ENCODE results near the gene ITSN1.

ITSN1 gene

DNA sequence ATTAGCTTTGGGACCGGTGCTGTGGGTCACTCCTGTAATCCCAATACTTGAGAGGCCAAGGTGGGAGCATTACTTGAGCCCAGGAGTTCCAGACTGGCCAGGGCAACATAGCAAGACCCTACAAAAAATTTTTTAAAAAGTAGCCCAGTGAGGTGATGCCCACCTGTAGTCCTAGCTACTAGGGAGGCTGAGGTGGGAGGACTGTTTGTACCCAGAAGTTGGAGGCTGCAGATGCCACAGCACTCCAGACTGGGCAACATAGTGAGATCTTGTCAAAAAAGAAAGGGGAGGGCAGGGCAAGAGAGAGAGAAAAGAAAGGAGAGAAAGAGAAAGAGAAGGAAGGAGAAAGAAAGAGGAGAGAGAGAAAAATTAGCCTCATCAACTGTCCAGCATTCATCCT is 6.3 kb downstream of the ITSN1 start:
- no peak overlapping the region for H3K4me3 ChIP-seq (ENCODE audit: low read length)
- DNase-seq (ENCODE audit: low read depth, low spot score) = no peak

DNA sequence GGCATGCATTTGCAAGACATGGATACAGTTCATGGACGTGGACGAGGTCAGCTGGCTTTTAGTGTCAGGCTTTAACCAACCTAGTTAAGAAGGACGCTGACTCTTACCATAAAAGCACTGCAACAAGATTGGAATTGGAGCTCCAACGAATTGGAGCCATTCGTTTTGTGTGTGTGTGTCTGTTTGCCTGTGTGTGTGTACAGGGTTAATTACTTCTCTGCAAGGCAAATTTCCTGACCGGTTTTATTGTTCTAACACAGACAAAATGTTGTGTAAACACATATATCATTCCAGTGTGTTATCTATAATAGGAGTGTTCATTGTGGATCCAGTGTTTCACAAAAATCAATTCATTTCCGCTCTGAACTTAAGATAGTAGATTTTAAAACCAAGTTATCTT is 7.9 kb downstream of the ITSN1 start:
- DNase-seq (ENCODE audit: low read depth, low spot score) = no peak
- H3K4me3 ChIP-seq (ENCODE audit: low read length) = no peak overlapping the region

DNA sequence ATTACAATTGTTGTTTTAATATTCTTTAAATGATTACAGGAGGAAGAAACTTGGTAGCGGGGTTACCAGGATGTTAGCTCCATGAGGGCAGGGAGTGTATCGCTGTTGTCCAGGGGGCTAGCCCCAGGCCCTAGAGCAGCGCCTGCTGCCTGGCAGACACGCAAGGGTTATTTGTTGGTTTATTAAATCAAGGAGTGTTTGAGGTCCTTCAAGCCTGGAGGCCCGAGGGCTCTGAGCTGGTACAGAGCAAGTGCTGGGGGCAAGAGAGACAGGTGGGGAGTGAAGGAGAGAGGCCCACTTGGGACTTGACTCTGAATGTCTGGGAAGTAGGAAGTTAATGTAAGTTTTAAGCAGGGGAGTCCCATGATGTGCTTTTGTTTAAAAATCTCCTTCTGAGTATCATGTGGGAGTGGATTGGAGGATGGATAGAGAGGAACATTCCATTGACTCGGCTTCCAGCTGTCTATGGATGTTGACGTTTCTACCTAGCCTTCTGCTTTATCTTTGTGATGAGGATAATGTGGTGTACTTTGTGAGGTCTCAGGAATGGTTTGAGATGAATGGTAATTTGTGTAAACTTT is 8.7 kb downstream of the ITSN1 start:
- no peak overlapping the region for H3K4me3 ChIP-seq (ENCODE audit: low read length)
- DNase-seq (ENCODE audit: low read depth, low spot score) = no peak

DNA sequence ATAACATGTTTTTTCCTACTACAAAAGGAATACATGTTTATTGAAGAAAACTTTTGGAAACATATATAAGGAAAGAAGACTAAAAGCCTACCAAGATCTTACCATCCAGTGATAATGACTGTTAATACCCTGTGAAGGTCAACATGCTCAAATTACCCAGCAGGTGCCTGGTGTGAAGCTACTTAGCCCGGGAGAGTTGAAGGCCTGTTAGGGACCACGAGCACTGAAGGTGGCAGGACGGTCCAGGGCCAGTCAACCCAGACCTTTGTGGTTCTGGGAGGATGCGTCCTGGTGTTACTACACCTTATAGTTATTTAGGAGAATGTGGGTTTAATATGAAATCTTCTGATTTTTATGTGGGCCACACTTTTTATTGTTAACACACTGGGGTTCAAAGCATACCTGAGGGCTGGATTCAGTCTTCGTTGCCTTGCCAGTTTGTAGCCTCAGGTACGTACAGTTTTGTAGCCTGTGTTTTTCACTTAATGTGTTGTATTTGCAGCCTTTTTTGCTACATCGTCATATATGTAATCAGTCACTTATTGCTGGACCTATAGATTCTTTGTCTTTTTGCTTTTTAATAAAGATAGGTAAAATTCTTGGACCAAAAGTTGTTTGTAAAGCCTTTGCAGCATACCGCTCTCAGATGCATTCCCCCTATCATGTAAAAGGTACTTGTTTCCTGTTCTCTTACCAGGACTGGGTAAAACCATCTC is 9.8 kb downstream of the ITSN1 start:
- no peak overlapping the region for H3K4me3 ChIP-seq (ENCODE audit: low read length)
- DNase-seq (ENCODE audit: low read depth, low spot score) = no peak

DNA sequence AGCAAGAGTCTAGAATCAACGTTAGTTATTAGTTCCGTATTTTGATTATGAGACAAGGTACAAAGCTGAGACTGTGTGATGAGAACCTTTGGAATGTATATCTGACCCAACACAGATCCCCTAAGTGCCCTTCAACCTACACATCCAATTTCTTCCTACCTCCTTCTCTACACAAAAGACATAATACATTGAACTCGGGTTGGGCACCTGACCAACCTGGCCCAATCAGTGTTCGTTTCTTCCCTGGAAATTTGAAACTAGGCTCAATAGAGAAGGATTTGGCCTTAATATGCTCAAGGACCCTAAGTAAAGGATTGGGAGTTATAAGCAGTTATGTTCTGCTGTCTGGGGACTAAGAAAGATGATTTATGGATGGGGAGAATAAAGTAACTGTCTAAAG is 12.1 kb downstream of the ITSN1 start:
- no peak for DNase-seq (ENCODE audit: low read depth, low spot score)
- H3K4me3 ChIP-seq (ENCODE audit: low read length) = no peak overlapping the region

DNA sequence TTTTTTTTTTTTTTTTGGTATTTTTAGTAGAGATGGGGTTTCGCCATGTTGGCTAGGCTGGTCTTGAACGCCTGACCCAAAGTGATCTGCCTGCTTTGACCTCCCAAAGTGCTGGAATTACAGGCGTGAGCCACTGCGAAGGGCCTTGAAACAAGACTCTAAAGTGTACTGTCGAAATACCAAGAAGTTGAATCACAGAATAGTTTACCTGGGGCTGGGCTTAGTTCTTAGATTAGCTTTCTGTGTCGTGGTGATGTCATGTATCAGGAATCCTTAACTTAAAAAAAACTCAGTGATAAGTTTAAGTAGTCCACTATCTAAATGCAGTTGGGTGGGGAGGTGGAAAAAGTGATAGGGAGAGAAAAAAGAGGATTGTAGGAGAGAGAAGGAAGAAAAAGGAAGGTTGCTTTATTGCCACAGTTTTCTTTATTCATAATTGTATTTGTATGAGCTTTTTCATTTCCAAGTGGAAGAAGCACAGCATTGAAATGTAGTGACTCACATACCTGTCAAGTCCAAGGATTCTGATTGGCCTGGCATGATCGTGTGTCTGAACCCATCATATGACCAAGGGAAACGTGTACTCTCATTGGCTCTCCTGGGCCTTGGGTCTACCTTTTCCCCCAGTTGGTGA is 13.4 kb downstream of the ITSN1 start:
- no peak for DNase-seq (ENCODE audit: low read depth, low spot score)
- no peak overlapping the region for H3K4me3 ChIP-seq (ENCODE audit: low read length)

DNA sequence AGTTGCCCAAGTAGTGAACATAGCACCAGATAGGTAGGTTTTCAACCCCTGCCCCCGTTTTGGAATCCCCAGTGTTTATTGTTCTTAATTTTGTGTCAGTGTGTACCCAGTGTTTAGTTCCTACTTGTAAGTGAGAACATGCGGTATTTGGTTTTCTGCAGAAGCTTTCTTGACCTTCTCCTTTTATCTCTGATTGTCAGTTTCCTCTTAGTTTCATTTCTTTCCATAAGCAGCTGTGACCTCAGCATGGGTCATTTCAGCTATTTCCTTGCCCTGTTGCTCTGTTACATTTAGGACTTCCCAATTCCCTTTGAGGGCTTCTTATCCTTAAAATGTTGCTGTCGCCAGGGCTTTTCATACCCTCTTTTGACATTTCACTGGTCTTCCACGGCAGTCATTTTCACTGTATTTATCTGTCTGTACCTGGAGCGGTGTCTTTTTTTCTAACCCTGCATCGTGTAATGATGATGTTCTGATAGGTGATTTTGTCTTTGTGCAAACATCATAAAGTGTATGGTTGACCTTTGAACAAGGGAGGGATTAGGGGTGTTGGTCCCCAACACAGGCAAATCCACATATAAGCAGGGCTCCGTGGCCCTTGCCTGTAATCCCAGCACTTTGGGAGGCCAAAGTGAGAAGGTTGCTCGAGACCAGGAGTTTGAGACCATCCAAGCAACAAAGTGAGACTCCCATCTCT is 15.0 kb downstream of the ITSN1 start:
- DNase-seq (ENCODE audit: low read depth, low spot score) = no peak
- H3K4me3 ChIP-seq (ENCODE audit: low read length) = no peak overlapping the region

DNA sequence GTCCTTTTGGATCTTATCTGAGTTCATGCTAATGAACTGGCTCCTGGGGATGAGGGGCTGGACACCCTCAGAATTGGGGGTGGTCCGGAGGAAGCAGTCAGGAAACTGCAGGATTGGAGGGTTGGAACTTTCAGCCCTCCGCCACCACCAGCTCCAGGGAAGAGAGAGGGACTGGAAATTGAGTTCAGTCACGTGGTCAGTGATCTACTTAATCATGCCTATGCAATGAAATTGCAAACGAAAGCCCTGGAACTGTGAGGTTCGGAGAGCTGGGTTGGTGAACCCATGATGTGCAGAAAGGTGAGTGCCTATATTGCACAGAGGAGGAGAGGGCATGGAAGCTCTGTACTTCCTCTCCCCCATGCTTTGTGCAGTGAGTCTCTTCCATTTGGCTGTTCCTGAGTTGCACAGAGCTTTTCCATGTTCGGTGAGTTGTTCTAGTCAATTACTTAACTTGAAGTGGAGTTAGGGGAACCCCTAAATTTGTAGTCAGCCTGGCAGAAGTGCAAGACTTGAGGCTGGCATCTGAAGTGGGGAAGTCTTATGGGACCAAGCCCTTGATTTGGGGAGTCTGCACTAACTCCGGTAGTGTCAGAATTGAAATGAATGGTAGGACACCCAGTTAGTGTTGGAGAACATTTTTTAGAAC is 16.7 kb downstream of the ITSN1 start:
- DNase-seq (ENCODE audit: low read depth, low spot score) = no peak
- no peak overlapping the region for H3K4me3 ChIP-seq (ENCODE audit: low read length)

DNA sequence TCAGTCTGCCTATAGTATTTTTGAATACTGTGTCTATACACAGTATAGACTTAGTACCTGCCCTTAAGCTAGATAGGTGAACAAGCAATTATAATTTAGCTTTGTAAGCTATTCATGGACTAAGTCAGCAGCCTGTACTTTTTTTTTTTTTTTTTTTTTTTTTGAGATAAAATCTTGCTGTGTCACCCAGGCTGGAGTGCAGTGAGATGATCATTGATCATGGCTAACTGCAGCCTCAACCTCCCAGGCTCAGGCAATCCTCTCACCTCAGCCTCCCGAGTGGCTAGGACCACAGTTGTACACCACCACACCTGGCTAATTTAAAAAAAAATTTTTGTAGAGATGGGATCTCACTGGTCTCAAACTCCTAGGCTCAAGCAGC is 17.3 kb downstream of the ITSN1 start:
- no peak overlapping the region for H3K4me3 ChIP-seq (ENCODE audit: low read length)
- no peak for DNase-seq (ENCODE audit: low read depth, low spot score)

DNA sequence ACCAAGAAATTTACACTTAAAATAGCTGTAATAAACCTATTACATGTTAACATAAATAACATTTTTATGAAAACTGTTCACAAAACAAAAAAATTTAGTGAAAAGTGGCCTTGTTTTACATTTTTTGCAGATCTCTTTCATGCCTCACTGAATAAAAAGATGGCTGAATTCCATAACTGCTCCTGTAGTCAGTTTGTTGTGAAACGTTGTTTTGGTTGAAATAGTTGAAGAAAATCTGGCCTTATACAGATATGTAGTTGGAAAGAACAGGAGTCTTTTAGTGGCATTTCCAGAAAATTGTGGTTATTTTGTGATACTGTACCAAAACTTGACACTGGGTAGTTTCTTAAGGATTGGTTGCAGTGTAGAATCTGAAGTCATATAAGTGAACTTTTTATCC is 18.1 kb downstream of the ITSN1 start:
- DNase-seq (ENCODE audit: low read depth, low spot score) = no peak

DNA sequence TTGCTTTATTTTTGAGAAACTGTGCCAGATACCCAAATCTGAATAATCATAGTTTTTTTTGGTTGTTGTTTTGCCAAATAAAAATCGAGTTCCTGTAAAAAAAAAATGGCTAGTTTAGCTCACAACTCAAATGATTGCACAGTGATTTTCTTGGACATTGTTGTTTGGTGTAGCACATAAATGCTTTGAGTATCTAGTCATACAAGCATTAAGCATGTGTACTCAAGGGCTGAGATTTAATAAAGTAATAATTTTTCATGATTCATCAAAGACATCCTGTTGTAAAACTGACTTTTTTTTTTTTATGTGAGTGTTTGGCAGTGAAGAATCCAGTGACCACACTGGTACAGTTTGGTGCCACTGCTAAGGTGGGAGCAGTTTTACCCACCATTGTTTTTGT is 18.8 kb downstream of the ITSN1 start:
- no peak overlapping the region for H3K4me3 ChIP-seq (ENCODE audit: low read length)
- DNase-seq (ENCODE audit: low read depth, low spot score) = no peak

More for the DNA sequence above, 18.1 kb downstream of the ITSN1 start:
- no peak overlapping the region for H3K4me3 ChIP-seq (ENCODE audit: low read length)

DNA sequence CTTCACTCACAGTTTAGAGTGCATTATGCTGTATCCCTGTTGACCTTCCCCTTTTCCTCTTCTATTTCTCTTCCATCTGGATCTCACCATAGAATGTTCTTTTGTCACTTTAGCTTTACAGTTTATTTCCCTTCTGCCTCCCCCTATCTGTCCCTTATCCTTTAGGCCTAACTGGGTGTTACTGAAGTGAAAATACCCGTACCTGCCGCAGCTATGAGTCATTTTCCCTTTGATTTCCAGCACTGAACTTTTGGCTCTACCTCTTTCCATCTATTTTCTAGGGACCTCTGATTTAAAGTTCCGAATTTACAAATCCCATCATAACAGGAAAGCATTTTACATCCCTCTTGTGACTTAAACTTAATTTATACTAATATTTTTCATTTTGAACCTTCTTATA is 19.7 kb downstream of the ITSN1 start:
- no peak overlapping the region for H3K4me3 ChIP-seq (ENCODE audit: low read length)
- DNase-seq (ENCODE audit: low read depth, low spot score) = no peak

DNA sequence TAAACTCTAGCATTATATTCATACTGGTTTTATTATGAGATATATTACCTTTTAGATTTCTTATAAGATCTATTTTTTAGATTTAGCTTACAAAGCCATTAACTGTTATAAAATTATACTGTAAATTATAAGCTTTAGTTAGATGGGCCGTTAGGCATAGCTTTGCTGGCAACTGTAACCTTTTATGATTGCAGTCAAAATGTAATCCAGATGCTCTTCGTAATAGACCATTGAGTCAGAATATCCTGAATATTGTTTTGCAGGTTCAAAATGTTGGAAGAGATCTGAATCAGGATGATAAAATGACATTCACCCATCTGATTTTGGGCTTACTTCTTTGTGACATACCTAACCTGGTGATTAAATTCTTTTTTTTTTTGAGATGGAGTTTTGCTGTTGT is 20.9 kb downstream of the ITSN1 start:
- H3K4me3 ChIP-seq (ENCODE audit: low read length) = no peak overlapping the region
- DNase-seq (ENCODE audit: low read depth, low spot score) = no peak

DNA sequence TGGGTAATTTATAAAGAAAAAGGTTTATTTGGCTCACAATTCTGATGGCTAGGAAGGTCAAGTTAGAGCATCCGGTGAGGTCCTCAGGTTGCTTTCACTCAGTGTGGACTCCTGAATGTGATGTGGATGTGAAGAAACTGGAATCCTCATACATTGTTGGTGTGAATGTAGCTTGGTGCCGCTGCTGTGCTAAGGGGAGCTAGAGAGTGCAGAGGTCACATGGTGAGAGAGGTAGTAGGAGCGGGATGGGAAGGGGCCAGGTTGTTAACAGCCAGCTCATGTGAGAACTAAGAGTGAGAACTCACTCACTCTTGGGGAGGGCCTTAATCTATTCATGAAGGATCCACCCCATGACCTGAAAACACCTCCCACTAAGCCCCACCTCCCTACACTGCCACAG is 21.8 kb downstream of the ITSN1 start:
- DNase-seq (ENCODE audit: low read depth, low spot score) = no peak
- no peak overlapping the region for H3K4me3 ChIP-seq (ENCODE audit: low read length)

DNA sequence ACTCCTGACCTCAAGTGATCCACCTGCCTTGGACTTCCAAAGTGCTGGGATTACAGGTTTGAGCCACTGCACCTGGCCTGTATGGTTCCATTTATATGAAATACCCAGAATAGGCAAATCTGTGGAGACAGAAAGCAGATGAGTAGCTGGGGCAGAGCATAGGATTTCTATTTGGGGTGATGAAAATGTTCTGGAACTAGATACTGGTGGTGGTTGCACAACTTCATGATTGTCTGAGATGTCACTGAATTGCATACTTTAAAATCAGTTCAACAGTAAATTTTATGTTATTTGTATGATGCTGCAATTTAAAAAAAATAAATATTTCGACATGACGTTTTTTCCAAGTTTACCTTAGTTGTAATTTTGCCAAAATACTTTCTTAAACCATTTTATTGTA is 23.9 kb downstream of the ITSN1 start:
- H3K4me3 ChIP-seq (ENCODE audit: low read length) = no peak overlapping the region
- no peak for DNase-seq (ENCODE audit: low read depth, low spot score)

DNA sequence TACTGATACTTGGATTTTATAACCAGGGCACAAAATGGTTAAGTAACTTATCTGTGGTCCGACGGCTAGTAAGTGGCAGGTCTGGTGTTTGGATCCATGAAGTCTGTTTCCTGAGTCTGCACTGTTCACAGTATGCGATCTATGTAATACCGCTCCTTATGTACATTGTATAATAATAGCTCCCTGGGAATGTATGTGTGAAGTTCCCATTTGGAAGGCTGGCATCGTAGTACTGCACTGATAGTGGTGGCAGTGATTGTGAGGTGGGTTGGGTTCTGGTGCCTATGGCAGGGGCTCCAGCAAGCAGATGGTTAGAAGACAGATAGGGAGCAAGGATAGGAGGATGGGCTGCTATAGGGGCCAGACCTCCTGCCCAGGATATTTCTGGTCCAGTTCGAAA is 25.3 kb downstream of the ITSN1 start:
- DNase-seq (ENCODE audit: low read depth, low spot score) = no peak
- no peak overlapping the region for H3K4me3 ChIP-seq (ENCODE audit: low read length)

DNA sequence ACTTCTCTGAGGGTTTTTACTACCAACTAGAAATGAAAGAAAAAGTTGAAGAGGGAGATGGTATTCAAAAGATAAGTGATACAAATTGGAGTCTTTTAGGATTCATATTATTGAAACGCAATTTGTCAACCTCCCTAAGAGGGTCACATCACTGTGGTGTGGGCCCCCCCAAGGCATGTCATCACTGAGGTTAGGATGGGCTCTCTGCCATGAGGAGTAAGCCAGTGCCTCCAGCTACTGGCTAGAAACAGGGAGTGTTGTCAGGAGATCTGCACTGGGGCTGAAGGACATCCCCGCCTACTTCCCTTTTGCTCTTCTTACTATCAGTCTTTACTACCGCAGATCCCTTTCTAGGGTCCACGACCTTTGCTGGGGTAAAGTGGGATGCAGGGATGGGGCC is 25.9 kb downstream of the ITSN1 start:
- DNase-seq (ENCODE audit: low read depth, low spot score) = no peak
- H3K4me3 ChIP-seq (ENCODE audit: low read length) = no peak overlapping the region

DNA sequence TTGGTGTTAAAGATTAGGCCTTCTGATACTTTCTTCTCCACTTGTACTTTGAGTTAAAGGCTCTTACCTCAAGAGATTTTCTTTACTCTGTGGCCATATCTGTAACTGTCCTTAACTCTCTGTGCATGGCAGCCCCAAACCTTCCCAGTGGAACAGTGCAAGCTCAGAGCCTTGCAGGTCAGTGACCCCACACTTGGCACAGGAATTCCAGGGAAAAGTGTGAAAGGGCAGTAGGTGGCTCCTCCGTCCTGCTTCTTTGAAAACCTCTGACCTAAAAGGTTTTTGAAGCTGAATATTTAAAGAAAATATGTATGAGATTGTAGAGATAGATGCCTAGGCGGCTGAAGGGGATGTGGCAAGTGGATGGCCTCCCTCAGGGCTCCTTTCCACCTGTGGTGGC is 26.3 kb downstream of the ITSN1 start:
- DNase-seq (ENCODE audit: low read depth, low spot score) = no peak
- no peak overlapping the region for H3K4me3 ChIP-seq (ENCODE audit: low read length)

DNA sequence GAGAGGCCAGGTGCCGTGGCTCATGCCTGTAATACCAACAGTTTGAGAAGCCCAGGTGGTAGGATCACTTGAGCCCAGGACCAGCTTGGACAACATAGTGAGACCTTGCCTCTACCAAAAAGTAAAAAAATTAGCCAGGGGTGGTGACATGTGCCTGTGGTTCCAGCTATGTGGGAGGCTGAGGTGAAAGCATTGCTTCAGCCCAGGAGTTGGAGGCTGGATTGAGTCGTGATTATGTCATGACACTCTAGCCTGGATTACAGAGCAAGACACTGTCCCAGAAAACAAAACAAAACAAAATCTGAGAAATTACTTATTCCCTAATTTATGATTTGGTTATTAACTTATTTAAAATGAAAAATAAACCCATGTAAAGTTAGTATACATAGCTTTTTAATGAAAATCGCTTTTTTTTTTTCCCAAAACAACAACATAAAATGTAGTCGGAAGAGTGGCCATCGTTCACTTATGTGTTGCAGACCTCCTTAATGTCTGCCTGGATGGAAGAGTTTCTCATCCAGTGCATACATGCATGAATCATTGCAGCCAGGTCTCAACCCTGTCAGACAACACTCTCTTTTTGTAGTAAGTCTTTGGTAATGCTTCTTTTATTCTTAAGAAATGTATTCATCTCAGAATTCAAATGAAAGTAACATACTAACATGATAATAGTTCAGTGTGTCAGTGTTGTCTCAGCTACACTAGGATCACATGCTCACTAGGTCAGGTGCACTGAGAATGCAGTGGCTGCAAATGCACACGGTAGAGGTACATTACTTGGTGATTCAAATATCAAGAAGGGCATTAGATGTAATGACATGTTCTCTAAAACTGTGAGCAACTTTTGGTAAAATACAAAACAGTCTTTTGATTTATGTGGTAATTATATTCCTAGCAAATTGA is 28.0 kb downstream of the ITSN1 start:
- H3K4me3 ChIP-seq (ENCODE audit: low read length) = no peak overlapping the region
- DNase-seq (ENCODE audit: low read depth, low spot score) = no peak
